Raji (cell line): ENCODE data around the gene GP1BB.

ENCODE experiments used
- POLR2A ChIP-seq: IDR thresholded peaks from 2 replicates; pipeline ENCODE4 v1.6.1; 2011; ENCODE audit warnings: low read depth, low read length, control low read depth; ENCODE audit not compliant: insufficient read depth

Gene GP1BB

GRCh38 chr22:19716041-19716828, 7.1 kb upstream of the GP1BB start:
- TF ChIP-seq POLR2A, result no peak

DNA sequence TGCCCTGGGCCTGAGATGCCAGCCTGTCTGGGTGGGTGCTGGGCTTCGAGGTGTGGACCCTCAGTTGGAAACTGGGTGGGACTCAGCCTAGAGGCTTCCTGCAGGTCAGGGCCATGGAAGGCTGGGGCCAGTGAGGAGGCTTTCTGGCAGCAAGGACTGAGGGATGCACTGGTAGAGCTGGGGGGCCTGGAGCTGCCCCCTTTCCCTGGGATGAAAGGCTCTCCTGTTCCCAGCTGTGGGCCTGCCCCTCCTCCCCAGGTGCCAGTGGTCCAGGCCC, 6.6 kb upstream of the GP1BB start:
- TF ChIP-seq POLR2A, result no peak

DNA sequence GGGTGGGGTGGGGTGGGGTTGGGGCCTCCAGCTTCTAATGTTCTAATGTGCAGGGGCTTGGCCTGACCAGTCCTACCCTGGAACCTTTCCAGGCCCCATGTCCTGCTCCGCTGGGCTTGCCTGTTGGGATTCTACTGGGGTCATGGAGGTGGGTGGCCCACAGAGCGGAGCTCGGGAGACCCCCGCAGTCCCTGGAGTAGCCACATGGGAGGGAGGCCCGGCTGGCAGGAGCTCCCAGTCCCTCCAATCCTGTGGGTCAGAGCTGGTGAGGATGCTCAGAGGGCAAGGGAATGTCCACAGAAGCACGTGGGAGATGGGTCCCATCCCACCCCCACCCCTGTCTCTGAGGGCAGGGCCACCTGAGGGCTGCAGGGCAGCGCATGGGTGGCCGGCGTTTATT, 6.2 kb upstream of the GP1BB start:
- no peak for TF ChIP-seq POLR2A

- no peak for TF ChIP-seq POLR2A
Measured at GRCh38 chr22:19717691-19718455, 5.5 kb upstream of the GP1BB start.

DNA sequence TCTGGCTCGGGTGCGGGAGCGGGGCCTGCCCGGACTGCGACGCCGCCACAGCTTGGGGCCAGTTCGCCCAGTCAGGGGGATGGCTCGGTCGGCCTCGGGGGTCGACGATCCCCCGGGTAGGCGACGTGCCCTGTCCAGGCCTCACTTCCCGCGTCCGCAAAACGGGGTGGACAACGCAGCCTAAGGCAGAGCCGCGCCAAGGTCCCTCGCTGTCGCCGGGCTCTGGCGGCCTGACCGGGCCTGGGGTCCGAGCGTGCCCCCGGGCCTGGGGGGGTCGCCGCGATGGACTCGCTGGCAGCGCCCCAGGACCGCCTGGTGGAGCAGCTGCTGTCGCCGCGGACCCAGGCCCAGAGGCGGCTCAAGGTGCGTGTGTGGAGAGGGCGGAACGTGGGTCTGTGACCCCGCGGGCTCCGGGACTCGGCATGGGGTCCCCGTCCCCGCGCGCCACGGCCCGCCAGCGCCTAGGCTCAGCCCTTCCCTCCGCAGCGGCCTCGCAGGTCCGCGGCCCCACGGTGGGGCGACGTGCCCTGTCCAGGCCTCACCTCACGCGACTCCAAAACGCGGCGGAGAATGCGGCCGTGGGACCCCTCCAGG, 4.8 kb upstream of the GP1BB start:
- no peak for TF ChIP-seq POLR2A

DNA sequence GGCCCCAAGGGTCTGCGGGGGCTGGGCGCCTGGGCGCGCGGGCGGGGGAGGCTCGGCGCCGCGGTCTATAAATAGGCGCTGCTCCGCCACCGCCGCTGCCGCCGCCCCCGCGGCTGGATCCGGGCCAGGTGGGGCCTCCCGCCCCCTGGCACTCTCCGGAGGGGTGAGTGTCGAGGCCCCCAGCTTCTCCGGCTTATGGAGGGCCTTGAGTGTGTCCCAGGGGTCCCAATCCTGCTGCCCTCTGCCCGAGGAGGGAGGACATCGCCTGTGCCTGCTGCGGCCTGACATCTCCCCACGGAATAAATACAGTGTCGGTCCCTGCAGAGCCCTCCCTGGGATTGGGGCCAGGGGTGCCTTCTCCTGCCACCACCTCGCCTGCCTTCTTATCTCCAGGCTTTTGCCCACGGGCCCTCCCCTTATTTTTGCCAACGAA, 4.3 kb upstream of the GP1BB start:
- no peak for TF ChIP-seq POLR2A

GRCh38 chr22:19719488-19720021, 3.8 kb upstream of the GP1BB start:
- TF ChIP-seq POLR2A, result no peak

GRCh38 chr22:19720150-19720827, 3.0 kb upstream of the GP1BB start:
- TF ChIP-seq POLR2A, result no peak

DNA sequence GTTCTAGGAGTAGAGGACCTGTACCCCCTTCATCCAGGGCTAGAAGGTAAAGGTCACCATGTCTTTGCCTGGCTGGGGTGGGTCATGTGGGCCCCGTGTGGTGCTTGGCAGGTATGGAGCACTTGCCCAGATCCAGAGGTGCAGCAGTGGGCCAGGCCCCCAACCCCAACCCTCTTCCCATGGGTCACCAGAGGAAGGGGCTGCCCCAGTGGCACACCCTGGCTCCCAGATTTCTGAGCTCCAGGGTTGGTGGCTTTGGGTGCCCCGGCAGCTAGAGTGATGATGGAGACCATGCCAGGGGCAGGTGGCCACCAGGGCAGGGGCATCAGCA, 2.4 kb upstream of the GP1BB start:
- no peak for TF ChIP-seq POLR2A

DNA sequence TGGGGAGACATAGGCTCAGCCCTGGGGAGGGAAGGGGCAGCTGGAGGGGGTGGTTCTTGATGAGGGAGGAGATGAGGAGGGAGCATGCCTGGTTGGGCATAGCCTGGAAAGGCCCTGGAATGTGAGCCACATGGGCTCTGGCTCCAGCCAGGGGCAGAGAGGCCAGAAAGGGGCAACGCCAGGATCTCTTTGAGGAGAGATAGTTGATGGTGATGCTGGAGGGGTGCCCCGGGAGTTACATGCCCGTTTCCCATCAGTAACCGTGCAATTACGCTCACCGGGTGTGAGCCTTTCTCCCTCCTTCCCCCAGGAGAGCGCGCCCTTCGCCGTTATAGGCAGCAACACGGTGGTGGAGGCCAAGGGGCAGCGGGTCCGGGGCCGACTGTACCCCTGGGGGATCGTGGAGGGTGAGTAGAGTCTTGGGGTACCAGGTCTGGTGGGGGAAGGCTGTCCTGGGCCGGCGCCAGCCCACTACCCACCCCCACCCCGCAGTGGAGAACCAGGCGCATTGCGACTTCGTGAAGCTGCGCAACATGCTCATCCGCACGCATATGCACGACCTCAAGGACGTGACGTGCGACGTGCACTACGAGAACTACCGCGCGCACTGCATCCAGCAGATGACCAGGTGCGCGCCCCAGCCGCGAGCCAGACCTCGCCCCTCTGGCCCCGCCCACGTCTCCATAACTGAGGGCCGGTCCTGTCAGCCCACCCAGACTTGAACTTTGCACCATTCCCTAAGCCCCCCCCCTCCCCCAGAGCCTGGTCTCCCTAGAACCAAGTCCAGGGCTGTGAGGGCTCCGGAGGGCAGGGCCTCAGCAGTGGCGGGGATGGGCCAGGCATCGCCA, 1.8 kb upstream of the GP1BB start:
- no peak for TF ChIP-seq POLR2A

DNA sequence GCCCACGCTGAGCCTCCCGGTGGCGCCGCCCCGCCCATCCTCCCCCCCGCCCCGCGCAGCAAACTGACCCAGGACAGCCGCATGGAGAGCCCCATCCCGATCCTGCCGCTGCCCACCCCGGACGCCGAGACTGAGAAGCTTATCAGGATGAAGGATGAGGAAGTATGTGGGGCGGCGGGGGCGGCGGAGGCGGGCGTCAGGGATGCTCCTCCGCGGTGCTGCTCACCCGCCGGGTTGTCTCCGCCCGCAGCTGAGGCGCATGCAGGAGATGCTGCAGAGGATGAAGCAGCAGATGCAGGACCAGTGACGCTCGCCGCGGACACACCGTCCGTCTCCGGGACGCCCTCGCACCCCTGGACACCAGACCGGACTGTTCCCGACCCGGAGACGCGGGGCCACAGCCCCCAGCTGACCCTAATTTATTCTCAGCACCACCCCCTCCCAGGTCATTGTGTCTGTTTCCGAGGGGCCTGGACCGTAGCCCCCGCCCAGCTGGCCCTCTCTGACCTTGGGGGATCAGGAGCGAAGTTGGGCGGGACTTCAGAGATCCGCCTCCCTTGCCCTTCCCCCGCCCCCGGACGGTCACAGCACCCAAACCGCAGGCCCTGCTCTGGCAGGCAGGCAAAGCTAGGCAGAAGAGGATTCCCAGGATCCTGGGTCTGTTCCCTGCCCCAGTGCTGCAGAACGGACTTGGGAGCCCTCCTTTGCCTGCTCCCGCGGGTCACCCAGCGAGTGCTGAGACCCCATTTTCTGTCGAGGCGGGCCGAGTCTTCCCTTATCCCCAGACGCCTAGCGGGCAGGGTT, 959 bp upstream of the GP1BB start:
- TF ChIP-seq POLR2A, result no peak

DNA sequence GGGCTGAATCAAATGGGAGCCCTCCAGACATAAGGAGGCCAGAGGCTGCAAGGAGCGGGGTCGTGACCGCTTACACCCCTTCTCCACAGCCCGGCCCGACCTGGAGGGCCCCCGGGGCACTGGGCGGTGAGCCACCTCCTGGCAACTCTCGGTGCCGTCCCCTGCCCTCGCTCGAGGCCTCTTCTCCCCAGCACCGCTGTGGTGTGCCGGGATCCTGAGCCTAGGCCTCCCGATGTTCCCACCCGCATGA, 432 bp upstream of the GP1BB start:
- TF ChIP-seq POLR2A, result no peak

DNA sequence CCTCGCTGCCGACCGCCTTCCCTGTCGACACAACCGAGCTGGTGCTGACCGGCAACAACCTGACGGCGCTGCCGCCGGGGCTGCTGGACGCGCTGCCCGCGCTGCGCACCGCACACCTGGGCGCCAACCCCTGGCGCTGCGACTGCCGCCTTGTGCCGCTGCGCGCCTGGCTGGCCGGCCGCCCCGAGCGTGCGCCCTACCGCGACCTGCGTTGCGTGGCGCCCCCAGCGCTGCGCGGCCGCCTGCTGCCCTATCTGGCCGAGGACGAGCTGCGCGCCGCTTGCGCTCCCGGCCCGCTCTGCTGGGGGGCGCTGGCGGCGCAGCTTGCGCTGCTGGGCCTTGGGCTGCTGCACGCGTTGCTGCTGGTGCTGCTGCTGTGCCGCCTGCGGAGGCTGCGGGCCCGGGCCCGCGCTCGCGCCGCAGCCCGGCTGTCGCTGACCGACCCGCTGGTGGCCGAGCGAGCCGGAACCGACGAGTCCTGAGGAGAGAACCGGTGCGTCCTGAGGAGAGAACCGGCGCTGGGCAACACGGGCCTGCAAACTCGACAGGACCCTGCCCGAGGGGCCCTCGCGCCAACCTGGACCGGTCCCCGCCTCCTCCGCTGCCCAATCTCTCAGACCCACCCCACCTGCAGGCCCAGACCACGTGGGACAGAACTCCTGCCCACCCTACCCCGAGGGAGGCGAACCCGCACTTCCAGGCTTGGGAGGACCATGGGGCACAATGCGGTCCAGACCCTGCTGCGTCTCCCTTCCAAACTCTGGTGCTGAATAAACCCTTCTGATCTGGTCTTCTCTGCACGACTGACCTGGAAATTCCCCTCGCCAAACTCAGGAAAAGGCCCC, 866 bp downstream of the GP1BB start:
- TF ChIP-seq POLR2A, result no peak

- no peak for TF ChIP-seq POLR2A
Measured at GRCh38 chr22:19724927-19725661, 1.8 kb downstream of the GP1BB start.
